HepG2 (cell line): Measurements from ENCODE around the gene HYPK. TPM values are rescaled to one million over a fixed set of nuclear protein-coding genes. Genes with fewer than 3 reads are reported as not detected.
A peak's percentile ranks its signal among the peaks of the same experiment; 100 is the strongest.

Experiments
- ARID5B ChIP-seq: IDR thresholded peaks from 2 replicates; pipeline ENCODE4 v1.4.0; 2020; ENCODE audit warnings: mild to moderate bottlenecking, missing genetic modification reagents
- ARNT2 ChIP-seq: sonication (generic); formaldehyde crosslinking; IDR thresholded peaks from 2 replicates; pipeline ENCODE4 v1.8.0; 2022; ENCODE audit warnings: mild to moderate bottlenecking, low read depth, missing genetic modification reagents, moderate library complexity
- CBX1 ChIP-seq: IDR thresholded peaks from one replicate; pipeline ENCODE4 v1.6.1; 2016; ENCODE audit warnings: antibody characterized with exemption, low read depth
- E2F1 ChIP-seq: sonication (generic); formaldehyde crosslinking; IDR thresholded peaks from 2 replicates; pipeline ENCODE4 v1.5.0; 2020; ENCODE audit warnings: missing genetic modification reagents
- FLYWCH1 ChIP-seq: sonication (generic); formaldehyde crosslinking; IDR thresholded peaks from 2 replicates; pipeline ENCODE4 v1.8.1; 2023; ENCODE audit warnings: mild to moderate bottlenecking, missing genetic modification reagents
- GTF3A ChIP-seq: sonication (generic); formaldehyde crosslinking; conservative IDR thresholded peaks from 2 replicates; pipeline ENCODE4 v1.4.0; 2020; ENCODE audit warnings: mild to moderate bottlenecking, missing genetic modification reagents
- KAT2B ChIP-seq: fragments of 150-350 bp; IDR thresholded peaks from 2 replicates; pipeline ENCODE4 v1.6.1; 2014; ENCODE audit warnings: low read depth, low read length, borderline replicate concordance
- MYNN ChIP-seq: sonication (generic); formaldehyde crosslinking; IDR thresholded peaks from 2 replicates; pipeline ENCODE4 v1.4.0; 2020; ENCODE audit warnings: mild to moderate bottlenecking, low read depth, missing genetic modification reagents
- NKX3-1 ChIP-seq: sonication (generic); formaldehyde crosslinking; IDR thresholded peaks from 2 replicates; pipeline ENCODE4 v1.5.0; 2020; ENCODE audit warnings: missing genetic modification reagents
- POLR2G ChIP-seq: fragments of 200-400 bp; formaldehyde crosslinking; IDR thresholded peaks from 2 replicates; pipeline ENCODE4 v1.6.1; 2018; ENCODE audit warnings: mild to moderate bottlenecking, low read depth, low read length, moderate library complexity
- UBTF ChIP-seq: sonication (generic); formaldehyde crosslinking; IDR thresholded peaks from 2 replicates; pipeline ENCODE4 v1.4.0; 2020; ENCODE audit warnings: mild to moderate bottlenecking, missing genetic modification reagents
- ZFP36L1 ChIP-seq: sonication (generic); formaldehyde crosslinking; IDR thresholded peaks from 2 replicates; pipeline ENCODE4 v1.8.0; 2022; ENCODE audit warnings: mild to moderate bottlenecking, missing genetic modification reagents, moderate library complexity
- ZNF12 ChIP-seq: sonication (generic); formaldehyde crosslinking; IDR thresholded peaks from 2 replicates; pipeline ENCODE4 v1.5.0; 2020; ENCODE audit warnings: missing genetic modification reagents
- ZNF251 ChIP-seq: sonication (generic); formaldehyde crosslinking; IDR thresholded peaks from 2 replicates; pipeline ENCODE4 v1.9.0; 2021; ENCODE audit warnings: mild to moderate bottlenecking, missing genetic modification reagents
- ZNF414 ChIP-seq: sonication (generic); formaldehyde crosslinking; IDR thresholded peaks from 2 replicates; pipeline ENCODE4 v1.5.0; 2020; ENCODE audit warnings: missing genetic modification reagents
- ZNF44 ChIP-seq: sonication (generic); formaldehyde crosslinking; IDR thresholded peaks from 2 replicates; pipeline ENCODE4 v1.5.1; 2020; ENCODE audit warnings: mild to moderate bottlenecking, missing genetic modification reagents
- ZNF777 ChIP-seq: sonication (generic); formaldehyde crosslinking; IDR thresholded peaks from 2 replicates; pipeline ENCODE4 v1.4.0; 2020; ENCODE audit warnings: missing genetic modification reagents
- ZNF891 ChIP-seq: sonication (generic); formaldehyde crosslinking; IDR thresholded peaks from 2 replicates; pipeline ENCODE4 v1.5.0; 2020; ENCODE audit warnings: mild to moderate bottlenecking, missing genetic modification reagents
- ZSCAN31 ChIP-seq: sonication (generic); formaldehyde crosslinking; IDR thresholded peaks from 2 replicates; pipeline ENCODE4 v1.5.0; 2020; ENCODE audit warnings: low read depth, mild to moderate bottlenecking, missing genetic modification reagents
- polyA plus RNA-seq, 8 experiments: library from polyadenylated mRNA; depleted of rRNA in 3 of 8; stranded (reverse) in 7 of 8; unstranded in 1 of 8; fragments of >200 nt; fragmentation: Illumina TruSeq in 4 of 8; extraction: Trizol in 4 of 8; gene quantifications; 2 replicates each; pipeline versions ENCODE4 v1.2.1 to v1.2.3, GENCODE V29; 2011 to 2016; ENCODE audit warnings: low read depth in 4 of 8, missing spikeins in 1 of 8, mixed read lengths in 1 of 8; ENCODE audit not compliant: insufficient read depth in 1 of 8
- total RNA-seq, 5 experiments: library from RNA; depleted of rRNA; stranded (reverse); fragments of >200 nt; fragmentation: Illumina TruSeq; extraction: Trizol; gene quantifications; 2 replicates each; pipeline ENCODE4 v1.2.3, GENCODE V29; 2016; ENCODE audit warnings: low read depth in 1 of 5

The HYPK gene
- total and polyA plus RNA-seq, 2 of the 13 experiments (the other 11 are each of a cell fraction or from before 2014, with no cell fraction given): 13.5 to 16.5 TPM

- TF ChIP-seq UBTF (CRISPR knock-in tag): no peak; the same call in 1 of the 2 replicates
- TF ChIP-seq GTF3A (CRISPR knock-in tag): no peak
- TF ChIP-seq ARNT2 (CRISPR knock-in tag): peak; percentile 69
- TF ChIP-seq ZNF891: 0 out of 2 replicates have a peak, but pooled peaks have one; percentile 32
- no peak; the same call in 1 of the 2 replicates for TF ChIP-seq ZNF12 (CRISPR knock-in tag)
- TF ChIP-seq ZNF414 (CRISPR knock-in tag): no peak
- TF ChIP-seq ZFP36L1 (CRISPR knock-in tag): 0 out of 2 replicates have a peak, but pooled peaks have one; percentile 70
- peak; percentile 45; the same call in 1 of the 2 replicates for TF ChIP-seq ZSCAN31 (CRISPR knock-in tag)
- no peak for TF ChIP-seq ZNF251 (CRISPR knock-in tag)
- TF ChIP-seq POLR2G: peak; percentile 96
- TF ChIP-seq ZNF777 (CRISPR knock-in tag): peak; percentile 71
- 0 out of 2 replicates have a peak, but pooled peaks have one; percentile 14 for TF ChIP-seq FLYWCH1
- TF ChIP-seq NKX3-1 (CRISPR knock-in tag): peak; percentile 51; the same call in 1 of the 2 replicates
- no peak for TF ChIP-seq KAT2B
- TF ChIP-seq ARID5B (CRISPR knock-in tag): peak; percentile 62
- peak; percentile 93 for TF ChIP-seq E2F1
- no peak for TF ChIP-seq MYNN (CRISPR knock-in tag)
- TF ChIP-seq CBX1: no peak
- no peak for TF ChIP-seq ZNF44 (CRISPR knock-in tag)
Observed at GRCh38 chr15:43824302-43825246, 24.2 kb downstream of the HYPK start, which contains the start of gene MFAP1 (continued).
